Stimulated activated CD4-positive, alpha-beta T cell treated with anti-CD3 and anti-CD28 coated beads, Interleukin-15, amount 100 ng/mL, for 1 hour (primary cell): Measurements from ENCODE around the gene TRIM39.
"Not testable (repeated sequence)": the region's sequence is repeated elsewhere in the genome, so short reads cannot be mapped to it uniquely, and the experiment has no call there.

Experiments used
- DNase-seq, 2 donors: peaks; one replicate each; pipeline ENCODE4 v3.0.0-alpha.2; 2020; ENCODE audit warnings: low read depth in 1 of 2, low spot score in 1 of 2

The TRIM39 gene

GRCh38 chr6:30326526-30327231, at the start of gene TRIM39:
TSS of gene TRIM39 (plus strand) at chr6:30326927. CDS start at chr6:30329318, 2,391 bp downstream.
- peak; percentile 74 to 79 for DNase-seq

- DNase-seq: not testable (repeated sequence)
Observed at GRCh38 chr6:30280988-30281387, 45.7 kb upstream of the TRIM39 start.

GRCh38 chr6:30282522-30282921, 44.2 kb upstream of the TRIM39 start:
- no peak for DNase-seq

- no peak for DNase-seq
Observed at GRCh38 chr6:30283761-30284160, 43.0 kb upstream of the TRIM39 start.

GRCh38 chr6:30287139-30287538, 39.6 kb upstream of the TRIM39 start:
- DNase-seq: no peak

- DNase-seq: no peak
Observed at GRCh38 chr6:30295837-30296236, 30.9 kb upstream of the TRIM39 start.

GRCh38 chr6:30304002-30304401, 22.7 kb upstream of the TRIM39 start:
- no peak for DNase-seq

- no peak for DNase-seq
Observed at GRCh38 chr6:30311101-30311500, 15.6 kb upstream of the TRIM39 start.

- no peak for DNase-seq
Observed at GRCh38 chr6:30311671-30312070, 15.1 kb upstream of the TRIM39 start.

GRCh38 chr6:30312266-30312665, 14.5 kb upstream of the TRIM39 start:
- no peak for DNase-seq

- no peak for DNase-seq
Observed at GRCh38 chr6:30312676-30313321, 13.9 kb upstream of the TRIM39 start.

GRCh38 chr6:30315156-30315555, 11.6 kb upstream of the TRIM39 start:
- DNase-seq: no peak

GRCh38 chr6:30317913-30318589, 8.7 kb upstream of the TRIM39 start:
- DNase-seq: no peak

GRCh38 chr6:30319146-30319835, 7.4 kb upstream of the TRIM39 start:
- DNase-seq: no peak

GRCh38 chr6:30321692-30322388, 4.9 kb upstream of the TRIM39 start:
- DNase-seq: no peak

- DNase-seq: no peak
Observed at GRCh38 chr6:30322527-30323501, 3.9 kb upstream of the TRIM39 start.

- DNase-seq: no peak
Observed at GRCh38 chr6:30323806-30324205, 2.9 kb upstream of the TRIM39 start.

GRCh38 chr6:30325150-30325872, 1.4 kb upstream of the TRIM39 start:
- peak in 1 of 2 donors; percentile 65 for DNase-seq

GRCh38 chr6:30325873-30326525, 728 bp upstream of the TRIM39 start:
- DNase-seq: peak; percentile 52 to 57
